Fibroblast of upper back skin (primary cell): ENCODE results near the gene FBXO42.
"Not testable (repeated sequence)": the region's sequence is repeated elsewhere in the genome, so short reads cannot be mapped to it uniquely, and the experiment has no call there.

ENCODE experiments used
- DNase-seq: peaks from one replicate; pipeline ENCODE4 v3.0.0-alpha.2; 2013

The FBXO42 gene

GRCh38 chr1:16241221-16241708, 111.0 kb downstream of the FBXO42 start:
- DNase-seq = no peak

- no peak for DNase-seq
Observed at GRCh38 chr1:16239972-16240491, 112.2 kb downstream of the FBXO42 start.

- DNase-seq = no peak
Observed at GRCh38 chr1:16237343-16237830, 114.9 kb downstream of the FBXO42 start.

- peak; percentile 91 for DNase-seq
Observed at GRCh38 chr1:16236511-16237342, 115.6 kb downstream of the FBXO42 start, which contains the start of gene CPLANE2. Gene CPLANE2, minus strand, starts transcription at chr1:16237183. Its CDS starts 441 bp downstream, at chr1:16236742.

- no peak for DNase-seq
Observed at GRCh38 chr1:16235944-16236510, 116.3 kb downstream of the FBXO42 start.

- no peak for DNase-seq
Observed at GRCh38 chr1:16235347-16235746, 116.9 kb downstream of the FBXO42 start.

- DNase-seq = no peak
Observed at GRCh38 chr1:16233431-16233830, 118.8 kb downstream of the FBXO42 start.

- DNase-seq = no peak
Observed at GRCh38 chr1:16232316-16232710, 120.0 kb downstream of the FBXO42 start.

GRCh38 chr1:16231331-16232315, 120.7 kb downstream of the FBXO42 start:
- DNase-seq = no peak

GRCh38 chr1:16230744-16231143, 121.5 kb downstream of the FBXO42 start:
- DNase-seq = no peak

GRCh38 chr1:16229976-16230740, 122.1 kb downstream of the FBXO42 start:
- DNase-seq = no peak

- no peak for DNase-seq
Observed at GRCh38 chr1:16226490-16227179, 125.6 kb downstream of the FBXO42 start.

GRCh38 chr1:16226129-16226489, 126.2 kb downstream of the FBXO42 start:
- no peak for DNase-seq

GRCh38 chr1:16224472-16224871, 127.8 kb downstream of the FBXO42 start:
- DNase-seq = no peak

GRCh38 chr1:16222716-16223115, 129.6 kb downstream of the FBXO42 start:
- not testable (repeated sequence) for DNase-seq

GRCh38 chr1:16221499-16221898, 130.8 kb downstream of the FBXO42 start:
- no peak for DNase-seq

- DNase-seq = no peak
Observed at GRCh38 chr1:16219968-16220500, 132.2 kb downstream of the FBXO42 start.

- DNase-seq = no peak
Observed at GRCh38 chr1:16218674-16219071, 133.6 kb downstream of the FBXO42 start.

GRCh38 chr1:16218014-16218673, 134.1 kb downstream of the FBXO42 start:
- no peak for DNase-seq

- DNase-seq = peak; percentile 96
Observed at GRCh38 chr1:16217061-16217785, 135.1 kb downstream of the FBXO42 start.
